K562 (cell line): ENCODE data around the gene RBM12. TPM values are rescaled to one million over a fixed set of nuclear protein-coding genes. Genes with fewer than 3 reads are reported as not detected.
A peak's percentile ranks its signal among the peaks of the same experiment; 100 is the strongest.

Experiments used
- ATF1 ChIP-seq, 2 experiments: fragments of 450-650 bp in 1 of 2; IDR thresholded peaks; 2 replicates each; pipeline ENCODE4 v1.6.1; 2016; ENCODE audit warnings: missing compliant biosample characterization in 1 of 2, missing genetic modification characterization in 1 of 2
- DNMT1 ChIP-seq: fragments of 450-650 bp; IDR thresholded peaks from 2 replicates; pipeline ENCODE4 v1.6.1; 2016; ENCODE audit warnings: antibody characterized with exemption, mild to moderate bottlenecking
- E2F5 ChIP-seq: sonication (generic); formaldehyde crosslinking; IDR thresholded peaks from 2 replicates; pipeline ENCODE4 v1.8.0; 2022; ENCODE audit warnings: mild to moderate bottlenecking, missing genetic modification reagents
- ELK1 ChIP-seq: sonication (generic); formaldehyde crosslinking; IDR thresholded peaks from 2 replicates; pipeline ENCODE4 v1.8.1; 2022; ENCODE audit warnings: missing genetic modification reagents
- ETV6 ChIP-seq, 3 experiments: fragments of 150-350 bp in 1 of 3; sonication (generic) in 1 of 3; formaldehyde crosslinking in 1 of 3; IDR thresholded peaks; 2 replicates each; pipeline versions ENCODE4 v1.6.1 to v1.8.0; 2014 to 2022; ENCODE audit warnings: borderline replicate concordance in 2 of 3, low read depth in 2 of 3, antibody characterized with exemption in 1 of 3, low read length in 1 of 3, mild to moderate bottlenecking in 1 of 3, missing genetic modification reagents in 1 of 3
- FOXJ2 ChIP-seq: fragments of 200-800 bp; sonication (Bioruptor generic); IDR thresholded peaks from 2 replicates; pipeline ENCODE4 v1.6.1; 2016; ENCODE audit warnings: missing genetic modification characterization, missing compliant biosample characterization
- KLF16 ChIP-seq: IDR thresholded peaks from 2 replicates; pipeline ENCODE4 v1.6.1; 2016; ENCODE audit warnings: antibody characterized with exemption
- NBN ChIP-seq: fragments of 450-650 bp; IDR thresholded peaks from 2 replicates; pipeline ENCODE4 v1.6.1; 2016; ENCODE audit warnings: low read depth, mild to moderate bottlenecking
- OTX1 ChIP-seq: fragments of 450-650 bp; formaldehyde crosslinking; IDR thresholded peaks from 2 replicates; pipeline ENCODE4 v1.4.0; 2022; ENCODE audit warnings: mild to moderate bottlenecking
- RFX5 ChIP-seq: IDR thresholded peaks from 2 replicates; pipeline ENCODE4 v1.6.1; 2011; ENCODE audit warnings: low read depth, mild to moderate bottlenecking, improper control_type of control experiment, low read length
- SETDB1 ChIP-seq: IDR thresholded peaks from one replicate; pipeline ENCODE4 v1.6.1; 2012; ENCODE audit warnings: low read length, control low read depth, inconsistent platforms
- SPI1 ChIP-seq: IDR thresholded peaks from 2 replicates; pipeline ENCODE4 v1.6.1; 2011; ENCODE audit warnings: low read depth, low read length, control low read depth, borderline replicate concordance
- SRSF9 ChIP-seq: fragments of 200-400 bp; formaldehyde crosslinking; IDR thresholded peaks from 2 replicates; pipeline ENCODE4 v1.6.1; 2017; ENCODE audit warnings: low read depth, low read length, borderline replicate concordance
- ZBTB7A ChIP-seq: IDR thresholded peaks from 2 replicates; pipeline ENCODE4 v1.6.1; 2011; ENCODE audit warnings: low read depth, mild to moderate bottlenecking, low read length, moderate library complexity, borderline replicate concordance; ENCODE audit not compliant: control insufficient read depth
- ZSCAN32 ChIP-seq: fragments of 450-650 bp; formaldehyde crosslinking; IDR thresholded peaks from 2 replicates; pipeline ENCODE4 v1.4.0; 2020; ENCODE audit warnings: mild to moderate bottlenecking, moderate library complexity
- polyA plus RNA-seq, 8 experiments: library from polyadenylated mRNA; depleted of rRNA in 4 of 8; stranded (reverse) in 5 of 8; unstranded in 3 of 8; fragments of >200 nt; fragmentation: Nextera tagmentation in 2 of 8; fragmentation: Illumina TruSeq in 1 of 8; extraction: Ambion mirVana in 2 of 8; extraction: Trizol in 1 of 8; gene quantifications; 2 replicates each; pipeline versions ENCODE4 v1.2.1 to v1.2.3, GENCODE V29; 2011 to 2014; ENCODE audit warnings: inconsistent platforms in 1 of 8, missing spikeins in 1 of 8
- total RNA-seq, 7 experiments: library from RNA; depleted of rRNA in 6 of 7; stranded (reverse); fragments of >200 nt in 6 of 7; fragmentation: Illumina TruSeq in 2 of 7; extraction: Trizol in 2 of 7; gene quantifications; 2 replicates each; pipeline versions ENCODE4 v1.2.1 to v1.2.3, GENCODE V29; 2011 to 2021; ENCODE audit warnings: low replicate concordance in 1 of 7
- TF ChIP-seq, protein P1 (sequence below), 2 experiments: IDR thresholded peaks; 2 replicates each; pipeline ENCODE4 v1.6.1; 2012; ENCODE audit warnings: improper control_type of control experiment in 2 of 2, low read depth in 2 of 2, low read length in 2 of 2, borderline replicate concordance in 1 of 2
- TF ChIP-seq, protein P2 (sequence below), 2 experiments: fragments of 450-650 bp in 1 of 2; sonication (generic) in 1 of 2; formaldehyde crosslinking; conservative IDR thresholded peaks; 2 replicates each; pipeline versions ENCODE4 v1.4.0 to v1.8.1; 2020 to 2022; ENCODE audit warnings: mild to moderate bottlenecking in 1 of 2, missing genetic modification reagents in 1 of 2
- TF ChIP-seq, protein P3 (sequence below): fragments of 450-650 bp; IDR thresholded peaks from 2 replicates; pipeline ENCODE4 v1.6.1; 2016; ENCODE audit warnings: antibody characterized with exemption

RBM12 gene
- total and polyA plus RNA-seq, 9 of the 15 experiments (the other 6 are each of a cell fraction or from before 2014, with no cell fraction given), result 5.0 to 162 (median 73.3) TPM

DNA sequence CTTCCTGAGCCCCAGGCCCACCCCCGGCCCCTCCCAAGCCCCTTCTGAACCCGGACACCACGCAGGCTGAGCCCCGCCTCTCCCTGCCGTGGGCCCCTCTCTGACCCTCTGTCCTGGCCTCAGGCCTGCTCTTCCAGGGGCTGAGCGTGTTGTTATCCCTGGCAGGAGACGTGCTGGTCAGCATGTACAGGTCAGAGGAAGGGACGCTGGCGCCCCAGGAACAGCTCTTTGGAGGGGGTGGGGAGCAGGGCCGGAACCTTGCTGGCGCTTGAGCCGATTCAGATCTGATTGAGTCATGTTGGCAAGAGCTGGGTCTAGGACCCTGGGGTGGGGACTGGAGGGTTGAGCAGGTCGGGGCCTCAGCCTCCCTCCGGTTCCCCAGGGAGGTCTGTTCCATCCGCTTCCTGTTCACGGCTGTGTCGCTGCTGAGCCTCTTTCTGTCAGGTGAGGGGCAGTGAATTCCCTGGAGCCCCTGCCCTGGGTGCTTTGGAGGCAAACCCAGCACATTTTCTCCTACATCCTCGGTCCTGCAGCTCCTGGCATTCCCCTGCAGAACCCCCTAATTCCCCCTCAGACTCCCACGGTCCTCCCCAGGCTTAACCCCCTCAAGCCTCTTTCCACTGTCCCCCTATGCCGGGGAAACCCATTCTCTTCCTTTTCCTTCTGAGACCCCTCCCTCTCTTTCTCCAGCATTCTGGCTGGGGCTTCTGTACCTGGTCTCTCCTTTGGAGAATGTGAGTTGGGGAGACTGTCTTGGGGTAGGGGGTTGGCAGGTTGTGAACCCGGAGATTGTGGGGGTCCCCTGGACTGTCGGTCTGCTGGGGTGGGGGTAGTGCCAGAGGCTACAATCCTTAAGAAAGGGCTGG, 47.1 kb downstream of the RBM12 start (continued):
- no peak for TF ChIP-seq SRSF9
- no peak for TF ChIP-seq NBN
- TF ChIP-seq, protein P1, sequence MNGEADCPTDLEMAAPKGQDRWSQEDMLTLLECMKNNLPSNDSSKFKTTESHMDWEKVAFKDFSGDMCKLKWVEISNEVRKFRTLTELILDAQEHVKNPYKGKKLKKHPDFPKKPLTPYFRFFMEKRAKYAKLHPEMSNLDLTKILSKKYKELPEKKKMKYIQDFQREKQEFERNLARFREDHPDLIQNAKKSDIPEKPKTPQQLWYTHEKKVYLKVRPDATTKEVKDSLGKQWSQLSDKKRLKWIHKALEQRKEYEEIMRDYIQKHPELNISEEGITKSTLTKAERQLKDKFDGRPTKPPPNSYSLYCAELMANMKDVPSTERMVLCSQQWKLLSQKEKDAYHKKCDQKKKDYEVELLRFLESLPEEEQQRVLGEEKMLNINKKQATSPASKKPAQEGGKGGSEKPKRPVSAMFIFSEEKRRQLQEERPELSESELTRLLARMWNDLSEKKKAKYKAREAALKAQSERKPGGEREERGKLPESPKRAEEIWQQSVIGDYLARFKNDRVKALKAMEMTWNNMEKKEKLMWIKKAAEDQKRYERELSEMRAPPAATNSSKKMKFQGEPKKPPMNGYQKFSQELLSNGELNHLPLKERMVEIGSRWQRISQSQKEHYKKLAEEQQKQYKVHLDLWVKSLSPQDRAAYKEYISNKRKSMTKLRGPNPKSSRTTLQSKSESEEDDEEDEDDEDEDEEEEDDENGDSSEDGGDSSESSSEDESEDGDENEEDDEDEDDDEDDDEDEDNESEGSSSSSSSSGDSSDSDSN (IDR thresholded peaks at IDR 0.05; ENCODE audit: borderline replicate concordance in 1 of 2, low read depth in 2 of 2, low read length in 2 of 2), result 0 out of 4 replicates have a peak, but pooled peaks of 1 of the 2 experiments have one; percentile 30
- no peak for TF ChIP-seq FOXJ2 (tag)
- no peak for TF ChIP-seq DNMT1
- peak; percentile 80 for TF ChIP-seq ZBTB7A
- peak; percentile 39; the same call in 1 of the 2 replicates for TF ChIP-seq SPI1
- TF ChIP-seq ZSCAN32 (CRISPR knock-in tag), result no peak
- no peak for TF ChIP-seq E2F5 (CRISPR knock-in tag)
- TF ChIP-seq ETV6 (IDR thresholded peaks at IDR 0.05; ENCODE audit: borderline replicate concordance in 1 of 2, low read depth in 2 of 2, low read length in 1 of 2), result no peak
- no peak for TF ChIP-seq ETV6 (CRISPR knock-in tag; IDR thresholded peaks at IDR 0.05; ENCODE audit: borderline replicate concordance)
- TF ChIP-seq RFX5, result no peak
- TF ChIP-seq ELK1 (CRISPR knock-in tag), result no peak
- TF ChIP-seq KLF16, result peak; percentile 8; the same call in 1 of the 2 replicates
- no peak for TF ChIP-seq OTX1 (CRISPR knock-in tag)
- TF ChIP-seq, protein P2, sequence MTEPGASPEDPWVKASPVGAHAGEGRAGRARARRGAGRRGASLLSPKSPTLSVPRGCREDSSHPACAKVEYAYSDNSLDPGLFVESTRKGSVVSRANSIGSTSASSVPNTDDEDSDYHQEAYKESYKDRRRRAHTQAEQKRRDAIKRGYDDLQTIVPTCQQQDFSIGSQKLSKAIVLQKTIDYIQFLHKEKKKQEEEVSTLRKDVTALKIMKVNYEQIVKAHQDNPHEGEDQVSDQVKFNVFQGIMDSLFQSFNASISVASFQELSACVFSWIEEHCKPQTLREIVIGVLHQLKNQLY (CRISPR knock-in tag; conservative IDR thresholded peaks at IDR 0.05), result no peak
- TF ChIP-seq SETDB1, result no peak
- TF ChIP-seq, protein P3, sequence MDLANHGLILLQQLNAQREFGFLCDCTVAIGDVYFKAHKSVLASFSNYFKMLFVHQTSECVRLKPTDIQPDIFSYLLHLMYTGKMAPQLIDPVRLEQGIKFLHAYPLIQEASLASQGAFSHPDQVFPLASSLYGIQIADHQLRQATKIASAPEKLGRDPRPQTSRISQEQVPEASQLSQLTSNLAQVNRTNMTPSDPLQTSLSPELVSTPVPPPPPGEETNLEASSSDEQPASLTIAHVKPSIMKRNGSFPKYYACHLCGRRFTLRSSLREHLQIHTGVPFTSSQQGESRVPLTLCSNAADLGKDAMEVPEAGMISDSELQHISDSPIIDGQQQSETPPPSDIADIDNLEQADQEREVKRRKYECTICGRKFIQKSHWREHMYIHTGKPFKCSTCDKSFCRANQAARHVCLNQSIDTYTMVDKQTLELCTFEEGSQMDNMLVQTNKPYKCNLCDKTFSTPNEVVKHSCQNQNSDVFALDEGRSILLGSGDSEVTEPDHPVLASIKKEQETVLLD, result no peak
- TF ChIP-seq ATF1 (CRISPR knock-in tag; IDR thresholded peaks at IDR 0.05), result no peak
- no peak for TF ChIP-seq ATF1 (tag; IDR thresholded peaks at IDR 0.05)
